ENCODE data around the gene ABCC8.

ABCC8 gene

GRCh38 chr11:17401316-17401715, 75.3 kb downstream of the ABCC8 start:
- no peak for DNase-seq

- no peak for DNase-seq
These were observed 76.4 kb downstream of the ABCC8 start for GRCh38 chr11:17400048-17400775.

GRCh38 chr11:17399236-17399635, 77.4 kb downstream of the ABCC8 start:
- no peak for DNase-seq

DNA sequence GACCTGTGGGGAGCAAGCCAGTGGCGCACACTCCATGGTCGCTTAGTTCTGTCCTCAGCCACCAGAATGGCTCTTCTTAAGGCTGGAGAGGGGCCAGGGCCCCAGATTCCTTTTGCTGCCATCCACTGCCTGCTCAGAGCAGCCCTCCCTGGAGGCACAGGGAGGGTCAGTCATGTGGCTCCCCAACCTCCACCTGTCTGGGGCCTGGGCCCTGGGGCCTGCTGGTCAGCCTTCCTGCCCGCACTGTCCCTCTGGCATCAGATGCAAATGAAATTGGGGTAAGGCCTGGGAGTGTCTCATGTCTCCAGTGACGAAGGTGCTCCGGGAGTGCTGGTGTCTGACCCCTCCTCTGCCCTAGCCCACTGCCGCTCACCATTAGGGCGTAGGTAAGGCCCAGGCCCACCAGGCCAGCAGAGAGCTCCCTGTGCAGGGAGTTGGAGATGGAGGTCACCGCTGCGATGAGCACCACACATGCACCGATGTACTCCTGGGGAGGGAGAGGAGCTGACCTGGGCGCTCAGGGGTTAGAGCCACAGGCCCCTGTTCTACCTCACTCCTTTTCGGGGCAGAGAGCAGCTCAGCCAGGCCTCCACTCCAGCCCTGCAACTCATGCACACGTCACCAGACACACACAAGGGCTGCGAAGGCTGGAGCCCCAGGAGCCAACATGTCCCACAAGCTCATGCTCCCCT, 79.2 kb downstream of the ABCC8 start:
- DNase-seq = no peak

GRCh38 chr11:17396598-17397310, 79.9 kb downstream of the ABCC8 start:
- no peak for DNase-seq

DNA sequence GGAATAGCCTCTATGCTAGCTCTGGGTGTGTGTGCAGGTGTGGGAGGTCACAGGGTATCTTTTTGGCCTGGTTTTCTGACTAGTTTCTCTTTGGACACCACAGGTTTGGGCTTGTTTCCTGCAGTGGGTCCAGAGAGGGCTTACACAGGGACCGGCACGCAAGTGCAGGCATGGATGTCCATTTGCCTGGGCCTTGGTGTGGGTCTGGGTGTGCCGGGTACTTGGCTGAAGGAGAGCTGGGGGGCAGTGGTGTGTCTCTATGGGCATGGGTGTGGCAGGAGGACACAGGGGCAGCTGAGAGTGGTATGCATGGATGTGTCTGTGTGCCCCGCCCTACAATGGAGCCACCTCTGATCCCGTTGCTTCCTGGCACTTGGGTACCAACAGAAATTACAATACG, 80.7 kb downstream of the ABCC8 start:
- no peak for DNase-seq

DNA sequence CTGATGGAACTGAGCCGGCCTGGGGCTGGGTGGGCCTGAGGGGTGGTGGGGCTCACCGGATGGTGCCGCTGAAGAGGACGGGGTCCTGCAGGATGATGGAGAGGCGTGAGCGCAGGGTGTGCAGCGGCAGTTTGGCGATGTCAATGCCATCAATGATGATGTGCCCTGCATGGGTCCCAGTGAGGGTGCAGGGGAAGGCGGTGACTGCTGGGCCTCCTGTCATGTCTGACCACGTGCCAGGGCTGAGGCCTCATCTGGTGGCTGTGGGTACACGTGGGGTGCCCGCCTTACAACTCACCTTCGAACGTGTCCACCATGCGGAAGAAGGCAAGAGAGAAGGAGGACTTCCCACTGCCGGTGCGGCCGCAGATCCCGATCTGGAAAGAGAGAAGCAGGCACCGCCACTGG, 81.1 kb downstream of the ABCC8 start:
- no peak for DNase-seq

DNA sequence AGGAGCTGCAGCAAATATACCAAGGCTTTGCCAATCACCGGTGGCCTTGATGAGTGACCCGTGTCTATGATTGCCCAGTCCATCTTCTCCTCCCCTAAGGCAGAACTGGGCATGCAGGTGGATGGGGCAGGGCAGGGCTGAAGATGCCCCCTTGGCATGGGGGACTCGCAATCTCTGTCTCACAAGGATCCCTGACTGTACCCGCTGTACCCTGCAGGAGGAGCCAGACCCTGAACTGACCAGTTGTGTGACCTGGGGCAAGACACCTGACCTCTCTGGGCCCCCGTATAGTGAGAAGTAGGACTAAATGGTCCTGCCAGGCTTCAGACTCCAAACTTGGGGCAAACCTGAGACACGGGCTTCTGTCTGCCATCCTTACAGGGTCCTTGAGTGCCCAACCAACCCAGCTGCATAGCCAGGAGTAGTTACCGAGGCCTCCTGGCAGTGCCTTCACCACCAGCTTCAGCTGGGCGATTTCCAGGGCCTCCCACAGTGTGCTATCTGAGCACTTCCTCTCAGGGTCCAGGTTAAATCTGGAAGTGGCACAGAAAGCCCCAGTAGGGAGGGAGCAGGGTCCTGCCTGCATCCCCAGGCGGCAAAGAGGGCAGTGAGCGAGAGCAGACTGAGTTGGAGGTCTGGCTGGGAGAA, 81.8 kb downstream of the ABCC8 start:
- DNase-seq = no peak

- DNase-seq = no peak
These were observed 83.2 kb downstream of the ABCC8 start for GRCh38 chr11:17393472-17393871.

DNA sequence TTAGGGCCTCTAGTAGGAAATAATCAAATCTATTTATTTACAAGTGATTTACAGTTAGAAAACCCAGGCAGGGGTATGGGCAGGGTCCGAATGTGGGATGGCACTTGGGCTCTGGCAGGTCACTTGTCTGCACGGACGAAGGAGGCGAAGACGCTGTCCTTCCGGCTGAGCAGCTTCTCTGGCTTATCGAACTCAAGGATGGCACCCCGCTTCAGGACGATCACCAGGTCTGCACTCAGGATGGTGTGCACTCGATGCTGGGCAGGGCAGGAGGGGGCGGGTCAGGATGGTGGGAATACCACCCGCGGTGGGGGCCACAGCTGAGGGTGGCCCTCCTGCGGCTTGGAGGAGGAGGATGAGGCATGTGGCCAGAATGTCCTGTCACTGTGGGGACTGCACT, 83.8 kb downstream of the ABCC8 start:
- no peak for DNase-seq

GRCh38 chr11:17391493-17392355, 84.9 kb downstream of the ABCC8 start:
- DNase-seq = peak; percentile 79

GRCh38 chr11:17389957-17390649, 86.5 kb downstream of the ABCC8 start:
- peak; percentile 81 for DNase-seq

GRCh38 chr11:17389211-17389956, 87.3 kb downstream of the ABCC8 start:
- peak; percentile 90 for DNase-seq

GRCh38 chr11:17388609-17389210, 87.9 kb downstream of the ABCC8 start, which contains the start of gene KCNJ11:
Gene KCNJ11, minus strand, starts transcription at chr11:17388659. Its CDS starts 568 bp downstream, at chr11:17388091.
- DNase-seq = peak; percentile 64

GRCh38 chr11:17387811-17388210, 88.8 kb downstream of the ABCC8 start:
- no peak for DNase-seq

GRCh38 chr11:17387254-17387653, 89.4 kb downstream of the ABCC8 start:
- no peak for DNase-seq

GRCh38 chr11:17386331-17387084, 90.1 kb downstream of the ABCC8 start:
- DNase-seq = peak; percentile 31

GRCh38 chr11:17385926-17386325, 90.7 kb downstream of the ABCC8 start:
- DNase-seq = no peak

DNA sequence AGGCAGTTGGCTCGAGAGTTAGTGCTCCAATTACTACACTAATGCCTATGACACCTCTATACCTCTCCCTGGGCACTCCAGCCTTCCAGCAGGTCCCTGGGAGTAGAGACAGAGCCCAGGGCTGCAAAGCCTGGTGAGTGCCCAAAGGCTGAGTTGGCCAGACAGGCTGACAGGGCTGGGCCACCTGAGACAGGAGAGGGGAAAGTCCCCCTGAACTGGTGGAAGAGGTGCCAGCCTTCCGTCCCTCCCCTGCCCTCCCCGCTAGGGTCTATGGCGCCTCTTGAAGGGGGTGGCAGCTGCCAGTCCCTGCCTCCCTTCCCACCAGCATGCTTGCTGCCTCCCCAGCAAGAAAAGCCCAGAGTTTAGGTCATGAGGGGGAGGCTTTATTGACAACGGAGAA, 91.2 kb downstream of the ABCC8 start:
- no peak for DNase-seq
